ENCODE measurements around the gene ADGRG6. TPM values are rescaled to one million over a fixed set of nuclear protein-coding genes. Genes with fewer than 3 reads are reported as not detected.

ADGRG6 gene
- total and polyA plus RNA-seq, 4 donors, result 18.7 to 110 (median 45.7) TPM

GRCh38 chr6:142416686-142417085 lies 114.9 kb downstream of the ADGRG6 start:
- H3K27me3 ChIP-seq (ENCODE audit: control insufficient read depth in 4 of 4, insufficient read depth in 4 of 4, low read length in 3 of 4), result no peaks in the 10 kb centered on the region
- no peaks in the 10 kb centered on the region for H3K4me1 ChIP-seq (ENCODE audit: control insufficient read depth in 4 of 4, insufficient read depth in 4 of 4, low read length in 3 of 4)
- peaks cover 4 to 68% (median 55%) of the 10 kb centered on the region in 4 donors for H3K36me3 ChIP-seq (ENCODE audit: control insufficient read depth in 4 of 4, insufficient read depth in 3 of 4, low read depth in 1 of 4, low read length in 3 of 4)
- DNase-seq (ENCODE audit: low spot score), result no peak
- no peak overlapping the region for H3K9ac ChIP-seq (ENCODE audit: low read depth in 1 of 2, low read length in 2 of 2)
- H3K9me3 ChIP-seq (ENCODE audit: control insufficient read depth in 4 of 4, low read length in 3 of 4), result no peaks in the 10 kb centered on the region
- H3K4me3 ChIP-seq (ENCODE audit: low read depth in 1 of 3, low read length in 3 of 3), result no peak overlapping the region
- TF ChIP-seq HNF4A (conservative IDR thresholded peaks at IDR 0.05) (no peak), MAX (IDR thresholded peaks at IDR 0.05) (no peak), ATF3 (IDR thresholded peaks at IDR 0.05) (no peak), HNF4G (IDR thresholded peaks at IDR 0.05) (no peak), JUND (IDR thresholded peaks at IDR 0.05) (no peak), GABPA (IDR thresholded peaks at IDR 0.05 in 1 of 2, conservative IDR thresholded peaks at IDR 0.05 in 1 of 2) (no peak), FOXA2 (IDR thresholded peaks at IDR 0.05) (no peak), NR2F2 (IDR thresholded peaks at IDR 0.05) (no peak), ZBTB33 (IDR thresholded peaks at IDR 0.05) (no peak), EGR1 (IDR thresholded peaks at IDR 0.05; ENCODE audit: low read depth in 2 of 2) (no peak), TAF1 (conservative IDR thresholded peaks at IDR 0.05) (no peak), YY1 (IDR thresholded peaks at IDR 0.05) (no peak)
- H3K27ac ChIP-seq (ENCODE audit: low read depth in 1 of 2, low read length in 2 of 2), result no peak overlapping the region

GRCh38 chr6:142417331-142417750 lies 115.5 kb downstream of the ADGRG6 start:
- WGBS, result 94% methylated on average over 1 of the region's 1 CpG
- Histone ChIP-seq H3K27me3 (ENCODE audit: control insufficient read depth in 4 of 4, insufficient read depth in 4 of 4, low read length in 3 of 4) (no peaks in the 10 kb centered on the region), H3K36me3 (ENCODE audit: control insufficient read depth in 4 of 4, insufficient read depth in 3 of 4, low read depth in 1 of 4, low read length in 3 of 4) (peaks cover 4 to 61% (median 55%) of the 10 kb centered on the region in 4 donors), H3K27ac (ENCODE audit: low read depth in 1 of 2, low read length in 2 of 2) (no peak overlapping the region), H3K9me3 (ENCODE audit: control insufficient read depth in 4 of 4, low read length in 3 of 4) (no peaks in the 10 kb centered on the region), H3K9ac (ENCODE audit: low read depth in 1 of 2, low read length in 2 of 2) (no peak overlapping the region), H3K4me3 (ENCODE audit: low read depth in 1 of 3, low read length in 3 of 3) (no peak overlapping the region), H3K4me1 (ENCODE audit: control insufficient read depth in 4 of 4, insufficient read depth in 4 of 4, low read length in 3 of 4) (no peaks in the 10 kb centered on the region)
- TF ChIP-seq ATF3 (IDR thresholded peaks at IDR 0.05), result no peak
- DNase-seq (ENCODE audit: low spot score), result no peak

GRCh38 chr6:142419071-142419470 lies 117.3 kb downstream of the ADGRG6 start:
- Histone ChIP-seq H3K4me1 (ENCODE audit: control insufficient read depth in 4 of 4, insufficient read depth in 4 of 4, low read length in 3 of 4) (no peaks in the 10 kb centered on the region), H3K9ac (ENCODE audit: low read depth in 1 of 2, low read length in 2 of 2) (no peak overlapping the region), H3K27ac (ENCODE audit: low read depth in 1 of 2, low read length in 2 of 2) (no peak overlapping the region), H3K4me3 (ENCODE audit: low read depth in 1 of 3, low read length in 3 of 3) (no peak overlapping the region), H3K36me3 (ENCODE audit: control insufficient read depth in 4 of 4, insufficient read depth in 3 of 4, low read depth in 1 of 4, low read length in 3 of 4) (peaks cover 4 to 55% (median 53%) of the 10 kb centered on the region in 4 donors), H3K27me3 (ENCODE audit: control insufficient read depth in 4 of 4, insufficient read depth in 4 of 4, low read length in 3 of 4) (no peaks in the 10 kb centered on the region), H3K9me3 (ENCODE audit: control insufficient read depth in 4 of 4, low read length in 3 of 4) (no peaks in the 10 kb centered on the region)
- no peak for TF ChIP-seq FOXA1 (IDR thresholded peaks at IDR 0.05)
- TF ChIP-seq TAF1 (conservative IDR thresholded peaks at IDR 0.05), result no peak
- TF ChIP-seq HNF4G (IDR thresholded peaks at IDR 0.05), result no peak
- no peak for TF ChIP-seq RAD21 (IDR thresholded peaks at IDR 0.05)
- no peak for DNase-seq (ENCODE audit: low spot score)
- 83% methylated on average over 3 of the region's 3 CpGs for WGBS

All from liver (tissue), 9 donors.